HCT116 (cell line): ENCODE data around the gene EIF2B5. TPM values are rescaled to one million over a fixed set of nuclear protein-coding genes. Genes with fewer than 3 reads are reported as not detected.

ENCODE experiments used
- ATAC-seq: fragments of 200-7000 bp; cut with Tn5 transposase; 2 replicates; pipeline ENCODE4 v1.9.1; 2020; ENCODE audit warnings: mild to moderate bottlenecking, moderate library complexity
- BruUV-seq: library from RNA; stranded (reverse); fragments of 400-500 nt; replicated peaks from 2 replicates; lab custom pipeline; 2021; lab: Mats Ljungman, UMichigan
- CTCF ChIA-PET: fragments of 300-600 bp; sonication (Branson Sonifier 250); formaldehyde crosslinking; loops from one replicate; lab custom pipeline; 2021; ENCODE audit warnings: antibody characterized with exemption; lab: Charles Lee
- POLR2A ChIA-PET: fragments of 300-600, 350-600 bp; sonication (Branson Sonifier 250); formaldehyde crosslinking; loops from one replicate; lab custom pipeline; 2021; ENCODE audit warnings: antibody characterized with exemption; lab: Charles Lee
- RAD21 ChIA-PET, 2 experiments: fragments of 300-600 bp; sonication (Branson Sonifier 250); formaldehyde crosslinking; loops; one replicate each; lab custom pipeline; 2023; ENCODE audit warnings: low total read pairs in 2 of 2; ENCODE audit not compliant: uncharacterized antibody in 2 of 2, unreplicated experiment in 2 of 2, low non-redundant PET in 1 of 2; lab: Charles Lee
- DNase-seq: peaks from one replicate; pipeline ENCODE4 v3.0.0-alpha.2; 2010; ENCODE audit warnings: low read depth, low spot score
- H2AFZ ChIP-seq: fragments of 200-600 bp; shearing (Covaris generic), sonication (generic); 2 replicates; pipeline ENCODE4 v1.6.1; 2017; ENCODE audit warnings: low read depth, mixed run types, mixed read lengths, antibody characterized with exemption, low read length; ENCODE audit not compliant: poor library complexity, severe bottlenecking
- H3K27ac ChIP-seq: 2 replicates; pipeline ENCODE4 v1.5.1; 2012; ENCODE audit warnings: low read depth, low read length
- H3K27me3 ChIP-seq: fragments of 200-600 bp; sonication (generic); 2 replicates; pipeline ENCODE4 v1.6.1; 2016; ENCODE audit warnings: mixed run types, low read length, mixed read lengths; ENCODE audit not compliant: insufficient read depth
- H3K36me3 ChIP-seq, 2 experiments: fragments of 200-500 bp in 1 of 2; fragments of 200-600 bp in 1 of 2; sonication (Bioruptor generic) in 1 of 2; sonication (generic) in 1 of 2; 2 replicates each; pipeline versions ENCODE4 v1.5.1 to v1.6.1; 2014 to 2016; ENCODE audit warnings: low read length in 2 of 2, inconsistent platforms in 1 of 2, mixed read lengths in 1 of 2, mixed run types in 1 of 2; ENCODE audit not compliant: insufficient read depth in 2 of 2, control insufficient read depth in 1 of 2
- H3K4me1 ChIP-seq, 2 experiments: fragments of 200-600 bp in 1 of 2; sonication (generic) in 1 of 2; 2 replicates each; pipeline versions ENCODE4 v1.5.1 to v1.6.1; 2012 to 2017; ENCODE audit warnings: low read length in 2 of 2, inconsistent platforms in 1 of 2, mild to moderate bottlenecking in 1 of 2, mixed read lengths in 1 of 2, mixed run types in 1 of 2, moderate library complexity in 1 of 2; ENCODE audit not compliant: insufficient read depth in 2 of 2, control insufficient read depth in 1 of 2
- H3K4me2 ChIP-seq: fragments of 200-600 bp; sonication (generic); 2 replicates; pipeline ENCODE4 v1.6.1; 2017; ENCODE audit warnings: mixed run types, low read length, mixed read lengths
- H3K4me3 ChIP-seq, 2 experiments: fragments of 200-600 bp in 1 of 2; sonication (generic) in 1 of 2; replicated peaks in 1 of 2; 2 replicates each; pipeline ENCODE4 v1.5.1; 2011 to 2016; ENCODE audit warnings: low read length in 2 of 2, control low read depth in 1 of 2, low read depth in 1 of 2, mild to moderate bottlenecking in 1 of 2, mixed read lengths in 1 of 2, mixed run types in 1 of 2
- H3K79me2 ChIP-seq: fragments of 200-600 bp; sonication (generic); 2 replicates; pipeline ENCODE4 v1.6.1; 2017; ENCODE audit warnings: mild to moderate bottlenecking, mixed run types, low read length, moderate library complexity, mixed read lengths; ENCODE audit not compliant: insufficient read depth
- H3K9ac ChIP-seq: fragments of 200-600 bp; sonication (generic); 2 replicates; pipeline ENCODE4 v1.6.1; 2016; ENCODE audit warnings: low read length, mixed read lengths
- H3K9me2 ChIP-seq: fragments of 200-600 bp; sonication (generic), shearing (Covaris generic); 2 replicates; pipeline ENCODE4 v1.6.1; 2017; ENCODE audit warnings: mixed run types, mild to moderate bottlenecking, moderate library complexity; ENCODE audit not compliant: insufficient read depth
- H3K9me3 ChIP-seq, 2 experiments: fragments of 200-500 bp in 1 of 2; fragments of 200-600 bp in 1 of 2; sonication (Bioruptor generic) in 1 of 2; sonication (generic) in 1 of 2; 2 replicates each; pipeline ENCODE4 v1.6.1; 2014 to 2017; ENCODE audit warnings: low read length in 2 of 2, mixed read lengths in 2 of 2, inconsistent platforms in 1 of 2, low read depth in 1 of 2, mild to moderate bottlenecking in 1 of 2, mixed run types in 1 of 2, moderate library complexity in 1 of 2; ENCODE audit not compliant: control insufficient read depth in 1 of 2, insufficient read depth in 1 of 2
- H4K20me1 ChIP-seq: fragments of 200-600 bp; sonication (generic), shearing (Covaris generic); 2 replicates; pipeline ENCODE4 v1.6.1; 2017; ENCODE audit warnings: mixed run types, mild to moderate bottlenecking, moderate library complexity; ENCODE audit not compliant: insufficient read depth
- CBX3 ChIP-seq: IDR thresholded peaks from 2 replicates; pipeline ENCODE4 v1.6.1; 2012; ENCODE audit warnings: low read depth
- CEBPB ChIP-seq: IDR thresholded peaks from 2 replicates; pipeline ENCODE4 v1.6.1; 2012; ENCODE audit warnings: low read depth
- ELF1 ChIP-seq: IDR thresholded peaks from 2 replicates; pipeline ENCODE4 v1.6.1; 2012; ENCODE audit warnings: low read depth, borderline replicate concordance
- FOSL1 ChIP-seq: IDR thresholded peaks from 2 replicates; pipeline ENCODE4 v1.6.1; 2012; ENCODE audit warnings: low read depth
- RAD21 ChIP-seq: IDR thresholded peaks from 2 replicates; pipeline ENCODE4 v1.6.1; 2012; ENCODE audit warnings: low read depth, mild to moderate bottlenecking
- REST ChIP-seq: IDR thresholded peaks from 2 replicates; pipeline ENCODE4 v1.6.1; 2012; ENCODE audit warnings: low read depth
- TCF7L2 ChIP-seq: IDR thresholded peaks from 2 replicates; pipeline ENCODE4 v1.7.0; 2011; ENCODE audit warnings: borderline replicate concordance, inconsistent platforms; ENCODE audit not compliant: insufficient read depth, insufficient read length; ENCODE audit errors: extremely low read depth
- ZNF274 ChIP-seq: fragments of 200-500 bp; sonication (Bioruptor generic); IDR thresholded peaks from 2 replicates; pipeline ENCODE4 v1.6.1; 2014; ENCODE audit warnings: mild to moderate bottlenecking, low read depth, low read length, inconsistent platforms
- intact Hi-C: fragments of 100-400 bp; cut with micrococcal nuclease; formaldehyde crosslinking; loops from 2 replicates; pipeline ENCODE4 v1.10.0; 2022
- total RNA-seq: library from RNA; stranded (reverse); gene quantifications from one replicate; pipeline ENCODE4 v1.2.1, GENCODE V29; 2021; ENCODE audit not compliant: unreplicated experiment
- TF ChIP-seq, protein P1 (sequence below), 3 experiments: fragments of 200-600 bp in 1 of 3; sonication (generic) in 1 of 3; IDR thresholded peaks in 2 of 3; conservative IDR thresholded peaks in 1 of 3; 2 replicates each; pipeline ENCODE4 v1.5.1; 2012 to 2017; ENCODE audit warnings: low read depth in 2 of 3, low read length in 2 of 3, antibody characterized with exemption in 1 of 3, borderline replicate concordance in 1 of 3, control low read depth in 1 of 3, mild to moderate bottlenecking in 1 of 3, mixed read lengths in 1 of 3, mixed run types in 1 of 3, moderate library complexity in 1 of 3; ENCODE audit not compliant: insufficient read depth in 1 of 3

The EIF2B5 gene
- total RNA-seq, 1 experiment from 2014 or later: 50.3 TPM

- TF ChIP-seq RAD21 (no peak), TCF7L2 (no peak), FOSL1 (no peak), CEBPB (no peak), CBX3 (no peak), REST (no peak), ELF1 (no peak), ZNF274 (no peak)
- TF ChIP-seq, protein P1, sequence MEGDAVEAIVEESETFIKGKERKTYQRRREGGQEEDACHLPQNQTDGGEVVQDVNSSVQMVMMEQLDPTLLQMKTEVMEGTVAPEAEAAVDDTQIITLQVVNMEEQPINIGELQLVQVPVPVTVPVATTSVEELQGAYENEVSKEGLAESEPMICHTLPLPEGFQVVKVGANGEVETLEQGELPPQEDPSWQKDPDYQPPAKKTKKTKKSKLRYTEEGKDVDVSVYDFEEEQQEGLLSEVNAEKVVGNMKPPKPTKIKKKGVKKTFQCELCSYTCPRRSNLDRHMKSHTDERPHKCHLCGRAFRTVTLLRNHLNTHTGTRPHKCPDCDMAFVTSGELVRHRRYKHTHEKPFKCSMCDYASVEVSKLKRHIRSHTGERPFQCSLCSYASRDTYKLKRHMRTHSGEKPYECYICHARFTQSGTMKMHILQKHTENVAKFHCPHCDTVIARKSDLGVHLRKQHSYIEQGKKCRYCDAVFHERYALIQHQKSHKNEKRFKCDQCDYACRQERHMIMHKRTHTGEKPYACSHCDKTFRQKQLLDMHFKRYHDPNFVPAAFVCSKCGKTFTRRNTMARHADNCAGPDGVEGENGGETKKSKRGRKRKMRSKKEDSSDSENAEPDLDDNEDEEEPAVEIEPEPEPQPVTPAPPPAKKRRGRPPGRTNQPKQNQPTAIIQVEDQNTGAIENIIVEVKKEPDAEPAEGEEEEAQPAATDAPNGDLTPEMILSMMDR (IDR thresholded peaks at IDR 0.05 in 2 of 3, conservative IDR thresholded peaks at IDR 0.05 in 1 of 3; ENCODE audit: borderline replicate concordance in 1 of 3, insufficient read depth in 1 of 3, low read depth in 2 of 3, low read length in 2 of 3): no peak
- peaks cover 0 to 2% of the 10 kb centered on the region in 2 experiments; a peak in 1 of 4 replicates for H3K36me3 ChIP-seq
- H3K9me2 ChIP-seq: no peaks in the 10 kb centered on the region
- H3K9me3 ChIP-seq: no peaks in the 10 kb centered on the region
- no peak overlapping the region for H3K27ac ChIP-seq
- intact Hi-C loops: no loop called here
- BruUV-seq: no TSS peak
- H3K4me2 ChIP-seq: no peak overlapping the region
- H4K20me1 ChIP-seq: no peaks in the 10 kb centered on the region
- no peak for ATAC-seq
- ChIA-PET CTCF (interaction anchor here (0.7 to 1.3 kb wide), 2 partner anchors 70 to 131 kb away, joined by 3 to 4 read pairs; partner anchors contain the start of gene VWA5B2), RAD21 (no interaction called here), POLR2A (interaction anchor here (1.3 kb wide), 1 partner anchor 73 kb away, joined by 3 read pairs; no protein-coding TSS in a partner anchor)
- H3K4me1 ChIP-seq: peaks cover 7 to 21% of the 10 kb centered on the region in 2 experiments; a peak in 3 of 4 replicates
- H3K4me3 ChIP-seq: no peak overlapping the region
- DNase-seq: no peak
- H3K9ac ChIP-seq: no peak overlapping the region
- peaks cover 53% of the 10 kb centered on the region for H3K79me2 ChIP-seq
- no peak overlapping the region for H2AFZ ChIP-seq
- H3K27me3 ChIP-seq: no peaks in the 10 kb centered on the region
These were observed 23.2 kb downstream of the EIF2B5 start for GRCh38 chr3:184158404-184158803.
